ENCODE results near the gene ING4. TPM values are rescaled to one million over a fixed set of nuclear protein-coding genes. Genes with fewer than 3 reads are reported as not detected.

Gene ING4
- total and polyA plus RNA-seq, 2 donors (not counting 3 experiments of a cell fraction or from before 2014, with no cell fraction given), result 34.7 to 52.0 TPM

DNA sequence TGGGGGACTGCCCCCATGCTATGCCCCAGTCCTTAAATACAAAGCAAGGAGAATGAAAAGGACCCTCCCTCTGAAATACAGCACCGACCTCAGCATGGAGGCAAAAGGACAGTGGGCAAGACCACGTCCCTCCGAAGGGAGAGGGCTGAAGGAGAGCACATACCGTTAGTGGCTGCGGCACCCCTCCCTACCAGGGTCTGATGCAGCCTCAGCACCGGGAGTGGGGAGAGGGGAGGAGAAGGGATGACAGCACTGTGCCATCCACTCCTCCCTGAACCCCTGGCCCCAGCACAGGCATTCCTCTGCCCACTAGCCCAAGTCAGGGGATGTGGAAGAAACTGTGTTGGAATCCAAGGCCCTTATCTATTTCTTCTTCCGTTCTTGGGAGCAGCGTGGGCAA lies 12.1 kb downstream of the ING4 start:
- Histone ChIP-seq H3K79me2 (ENCODE audit: control insufficient read depth, insufficient read depth, low read length) (no peaks in the 10 kb centered on the region), H3K9me3 (replicated peaks; ENCODE audit: control insufficient read depth, insufficient read depth, low read length) (no peaks in the 10 kb centered on the region), H4K20me1 (replicated peaks; ENCODE audit: control insufficient read depth, extremely low read depth, insufficient read depth, low read length) (peaks cover 3% of the 10 kb centered on the region), H3K9me1 (replicated peaks; ENCODE audit: control insufficient read depth, extremely low read depth, insufficient read depth, low read length) (no peaks in the 10 kb centered on the region), H3K27me3 (ENCODE audit: control insufficient read depth in 2 of 2, insufficient read depth in 2 of 2, low read length in 2 of 2) (no peaks in the 10 kb centered on the region), H3K4me1 (ENCODE audit: control insufficient read depth, extremely low read depth, insufficient read depth, low read length) (peaks cover 3% of the 10 kb centered on the region), H3K27ac (ENCODE audit: insufficient read depth, low read depth, low read length) (no peak overlapping the region), H3K4me3 (replicated peaks in 1 of 3; ENCODE audit: insufficient read depth in 1 of 3, low read depth in 1 of 3, low read length in 3 of 3) (no peak overlapping the region), H3K4me2 (ENCODE audit: insufficient read depth, low read length) (no peak overlapping the region), H2AFZ (ENCODE audit: low read depth, low read length) (no peak overlapping the region), H3K36me3 (ENCODE audit: control insufficient read depth in 2 of 2, extremely low read depth in 1 of 2, insufficient read depth in 2 of 2, low read length in 2 of 2) (peaks cover 10 to 21% of the 10 kb centered on the region in 2 experiments), H3K9ac (replicated peaks; ENCODE audit: extremely low read depth, insufficient read depth, low read length) (no peak overlapping the region)
- TF ChIP-seq, protein P1, sequence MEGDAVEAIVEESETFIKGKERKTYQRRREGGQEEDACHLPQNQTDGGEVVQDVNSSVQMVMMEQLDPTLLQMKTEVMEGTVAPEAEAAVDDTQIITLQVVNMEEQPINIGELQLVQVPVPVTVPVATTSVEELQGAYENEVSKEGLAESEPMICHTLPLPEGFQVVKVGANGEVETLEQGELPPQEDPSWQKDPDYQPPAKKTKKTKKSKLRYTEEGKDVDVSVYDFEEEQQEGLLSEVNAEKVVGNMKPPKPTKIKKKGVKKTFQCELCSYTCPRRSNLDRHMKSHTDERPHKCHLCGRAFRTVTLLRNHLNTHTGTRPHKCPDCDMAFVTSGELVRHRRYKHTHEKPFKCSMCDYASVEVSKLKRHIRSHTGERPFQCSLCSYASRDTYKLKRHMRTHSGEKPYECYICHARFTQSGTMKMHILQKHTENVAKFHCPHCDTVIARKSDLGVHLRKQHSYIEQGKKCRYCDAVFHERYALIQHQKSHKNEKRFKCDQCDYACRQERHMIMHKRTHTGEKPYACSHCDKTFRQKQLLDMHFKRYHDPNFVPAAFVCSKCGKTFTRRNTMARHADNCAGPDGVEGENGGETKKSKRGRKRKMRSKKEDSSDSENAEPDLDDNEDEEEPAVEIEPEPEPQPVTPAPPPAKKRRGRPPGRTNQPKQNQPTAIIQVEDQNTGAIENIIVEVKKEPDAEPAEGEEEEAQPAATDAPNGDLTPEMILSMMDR (IDR thresholded peaks at IDR 0.05; ENCODE audit: extremely low read depth in 1 of 2, insufficient read depth in 1 of 2, low read depth in 1 of 2, low read length in 2 of 2), result no peak
- no peak for TF ChIP-seq POLR2A (IDR thresholded peaks at IDR 0.05; ENCODE audit: low read depth, low read length)
- no peak for TF ChIP-seq MYC (IDR thresholded peaks at IDR 0.05; ENCODE audit: low read depth, low read length)
- no peak for TF ChIP-seq JUN (IDR thresholded peaks at IDR 0.05; ENCODE audit: borderline replicate concordance, insufficient read depth, insufficient read length, low read depth)
- TF ChIP-seq GATA2 (IDR thresholded peaks at IDR 0.05; ENCODE audit: insufficient read depth, insufficient read length, low read depth, low read length), result no peak
- TF ChIP-seq, protein P2, sequence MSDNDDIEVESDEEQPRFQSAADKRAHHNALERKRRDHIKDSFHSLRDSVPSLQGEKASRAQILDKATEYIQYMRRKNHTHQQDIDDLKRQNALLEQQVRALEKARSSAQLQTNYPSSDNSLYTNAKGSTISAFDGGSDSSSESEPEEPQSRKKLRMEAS (IDR thresholded peaks at IDR 0.05; ENCODE audit: insufficient read depth, insufficient read length), result no peak
- TF ChIP-seq POLR2AphosphoS5 (IDR thresholded peaks at IDR 0.05; ENCODE audit: insufficient read depth, low read depth, low read length), result no peak
- TF ChIP-seq EZH2 (IDR thresholded peaks at IDR 0.05; ENCODE audit: borderline replicate concordance, low read depth, low read length, severe bottlenecking), result no peak
- TF ChIP-seq FOS (IDR thresholded peaks at IDR 0.05; ENCODE audit: borderline replicate concordance, insufficient read depth, low read length), result no peak
- ChIA-PET CTCF (no interaction called here), POLR2A (no interaction called here)
- intact Hi-C loops (cut with micrococcal nuclease) (no loop called here), dilution Hi-C loops (cut with MboI; ENCODE audit: extremely low pct_ligation_motif_present, low sequenced_read_pairs) (no loop called here)
- FAIRE-seq (no peak), DNase-seq (ENCODE audit: low read depth, low spot score) (no peak)
- no TSS peak for BruUV-seq (replicated peaks)
